HepG2 (cell line): ENCODE data around the gene HORMAD2. TPM values are rescaled to one million over a fixed set of nuclear protein-coding genes. Genes with fewer than 3 reads are reported as not detected.

Experiments
- ARNT2 ChIP-seq: sonication (generic); formaldehyde crosslinking; IDR thresholded peaks from 2 replicates; pipeline ENCODE4 v1.8.0; 2022; ENCODE audit warnings: mild to moderate bottlenecking, low read depth, missing genetic modification reagents, moderate library complexity
- ATF7 ChIP-seq, 2 experiments: fragments of 450-650 bp in 1 of 2; sonication (generic) in 1 of 2; formaldehyde crosslinking in 1 of 2; IDR thresholded peaks; 2 replicates each; pipeline versions ENCODE4 v1.4.0 to v1.6.1; 2016 to 2020; ENCODE audit warnings: antibody characterized with exemption in 1 of 2, mild to moderate bottlenecking in 1 of 2, missing genetic modification reagents in 1 of 2
- DDIT3 ChIP-seq: sonication (generic); formaldehyde crosslinking; IDR thresholded peaks from 2 replicates; pipeline ENCODE4 v1.4.0; 2020; ENCODE audit warnings: mild to moderate bottlenecking, missing genetic modification reagents
- KMT2B ChIP-seq: IDR thresholded peaks from 2 replicates; pipeline ENCODE4 v1.6.1; 2016; ENCODE audit warnings: missing genetic modification reagents, missing compliant biosample characterization
- MEF2D ChIP-seq: sonication (generic); formaldehyde crosslinking; IDR thresholded peaks from 2 replicates; pipeline ENCODE4 v1.5.1; 2020; ENCODE audit warnings: mild to moderate bottlenecking, missing genetic modification reagents
- MNT ChIP-seq: fragments of 450-650 bp; IDR thresholded peaks from 2 replicates; pipeline ENCODE4 v1.6.1; 2016
- NFIB ChIP-seq: sonication (generic); formaldehyde crosslinking; IDR thresholded peaks from 2 replicates; pipeline ENCODE4 v1.9.0; 2021; ENCODE audit warnings: missing genetic modification reagents, mild to moderate bottlenecking, borderline replicate concordance
- NKX3-1 ChIP-seq: sonication (generic); formaldehyde crosslinking; IDR thresholded peaks from 2 replicates; pipeline ENCODE4 v1.5.0; 2020; ENCODE audit warnings: missing genetic modification reagents
- NR2F2 ChIP-seq: IDR thresholded peaks from 2 replicates; pipeline ENCODE4 v1.6.1; 2012; ENCODE audit warnings: low read depth, inconsistent platforms, borderline replicate concordance
- ONECUT2 ChIP-seq: sonication (generic); formaldehyde crosslinking; IDR thresholded peaks from 2 replicates; pipeline ENCODE4 v1.4.0; 2020; ENCODE audit warnings: missing genetic modification reagents
- PAX8 ChIP-seq: sonication (generic); formaldehyde crosslinking; IDR thresholded peaks from 2 replicates; pipeline ENCODE4 v1.8.0; 2022; ENCODE audit warnings: mild to moderate bottlenecking, missing genetic modification reagents, borderline replicate concordance
- PHF20 ChIP-seq: sonication (generic); formaldehyde crosslinking; IDR thresholded peaks from 2 replicates; pipeline ENCODE4 v1.5.0; 2020; ENCODE audit warnings: mild to moderate bottlenecking, missing genetic modification reagents
- RAD21 ChIP-seq: fragments of 450-650 bp; formaldehyde crosslinking; IDR thresholded peaks from 2 replicates; pipeline ENCODE4 v1.5.0; 2020; ENCODE audit warnings: mild to moderate bottlenecking
- SKI ChIP-seq: fragments of 450-650 bp; IDR thresholded peaks from one replicate; pipeline ENCODE4 v1.6.1; 2018; ENCODE audit warnings: mild to moderate bottlenecking; ENCODE audit not compliant: partially characterized antibody
- THAP11 ChIP-seq: IDR thresholded peaks from 2 replicates; pipeline ENCODE4 v1.6.1; 2016; ENCODE audit warnings: missing biosample characterization, missing genetic modification reagents
- ZBTB42 ChIP-seq: sonication (generic); formaldehyde crosslinking; IDR thresholded peaks from 2 replicates; pipeline ENCODE4 v1.5.0; 2020; ENCODE audit warnings: mild to moderate bottlenecking, missing genetic modification reagents
- ZFP1 ChIP-seq: IDR thresholded peaks from 2 replicates; pipeline ENCODE4 v1.6.1; 2016
- ZFP62 ChIP-seq: sonication (generic); formaldehyde crosslinking; IDR thresholded peaks from 2 replicates; pipeline ENCODE4 v1.4.0; 2020; ENCODE audit warnings: missing genetic modification reagents
- ZNF260 ChIP-seq: sonication (generic); formaldehyde crosslinking; IDR thresholded peaks from 2 replicates; pipeline ENCODE4 v1.4.0; 2020; ENCODE audit warnings: missing genetic modification reagents, low read depth, mild to moderate bottlenecking, borderline replicate concordance
- ZNF280B ChIP-seq: sonication (generic); formaldehyde crosslinking; IDR thresholded peaks from 2 replicates; pipeline ENCODE4 v1.5.0; 2020; ENCODE audit warnings: missing genetic modification reagents, mild to moderate bottlenecking, borderline replicate concordance
- ZNF543 ChIP-seq: sonication (generic); formaldehyde crosslinking; IDR thresholded peaks from 2 replicates; pipeline ENCODE4 v1.4.0; 2020; ENCODE audit warnings: mild to moderate bottlenecking, missing genetic modification reagents
- ZNF629 ChIP-seq: sonication (generic); formaldehyde crosslinking; conservative IDR thresholded peaks from 2 replicates; pipeline ENCODE4 v1.5.0; 2020; ENCODE audit warnings: missing genetic modification reagents
- ZNF710 ChIP-seq: sonication (generic); formaldehyde crosslinking; IDR thresholded peaks from 2 replicates; pipeline ENCODE4 v1.5.0; 2020; ENCODE audit warnings: mild to moderate bottlenecking, missing genetic modification reagents, borderline replicate concordance
- ZNF724P ChIP-seq: sonication (generic); formaldehyde crosslinking; IDR thresholded peaks from 2 replicates; pipeline ENCODE4 v1.8.0; 2022; ENCODE audit warnings: missing genetic modification reagents, borderline replicate concordance
- ZNF883 ChIP-seq: sonication (generic); formaldehyde crosslinking; IDR thresholded peaks from 2 replicates; pipeline ENCODE4 v1.5.1; 2020; ENCODE audit warnings: mild to moderate bottlenecking, missing genetic modification reagents; ENCODE audit errors: not compliant biosample characterization
- polyA plus RNA-seq, 8 experiments: library from polyadenylated mRNA; depleted of rRNA in 3 of 8; stranded (reverse) in 7 of 8; unstranded in 1 of 8; fragments of >200 nt; fragmentation: Illumina TruSeq in 4 of 8; extraction: Trizol in 4 of 8; gene quantifications; 2 replicates each; pipeline versions ENCODE4 v1.2.1 to v1.2.3, GENCODE V29; 2011 to 2016; ENCODE audit warnings: low read depth in 4 of 8, missing spikeins in 1 of 8, mixed read lengths in 1 of 8; ENCODE audit not compliant: insufficient read depth in 1 of 8
- total RNA-seq, 5 experiments: library from RNA; depleted of rRNA; stranded (reverse); fragments of >200 nt; fragmentation: Illumina TruSeq; extraction: Trizol; gene quantifications; 2 replicates each; pipeline ENCODE4 v1.2.3, GENCODE V29; 2016; ENCODE audit warnings: low read depth in 1 of 5

Gene HORMAD2
- total and polyA plus RNA-seq, 2 of the 13 experiments (the other 11 are each of a cell fraction or from before 2014, with no cell fraction given): not detected

GRCh38 chr22:30212363-30212995 lies 132.2 kb downstream of the HORMAD2 start (continued):
- TF ChIP-seq DDIT3 (CRISPR knock-in tag): no peak
- TF ChIP-seq ZNF260: no peak
- TF ChIP-seq NKX3-1 (CRISPR knock-in tag): no peak
- TF ChIP-seq ZFP1 (CRISPR knock-in tag): 0 out of 2 replicates have a peak, but pooled peaks have one; percentile 55
- TF ChIP-seq PHF20 (CRISPR knock-in tag): no peak
- no peak for TF ChIP-seq ZBTB42
- TF ChIP-seq THAP11 (CRISPR knock-in tag): peak; percentile 61
- TF ChIP-seq NR2F2: peak; percentile 64; the same call in 1 of the 2 replicates
- TF ChIP-seq ZNF629 (CRISPR knock-in tag): no peak
- no peak for TF ChIP-seq PAX8 (CRISPR knock-in tag)
- TF ChIP-seq MEF2D: no peak; the same call in 1 of the 2 replicates
- no peak for TF ChIP-seq ONECUT2 (CRISPR knock-in tag)
- peak; percentile 86; the same call in 1 of the 2 replicates for TF ChIP-seq ZNF710 (CRISPR knock-in tag)
- no peak for TF ChIP-seq ZFP62 (CRISPR knock-in tag)
- TF ChIP-seq KMT2B: no peak
- TF ChIP-seq NFIB: no peak
- no peak for TF ChIP-seq ZNF280B (CRISPR knock-in tag)
- no peak for TF ChIP-seq ZNF543
- TF ChIP-seq ATF7 (IDR thresholded peaks at IDR 0.05): no peak; the same call in 1 of the 2 replicates
- no peak for TF ChIP-seq ATF7 (CRISPR knock-in tag; IDR thresholded peaks at IDR 0.05)
- peak; percentile 19; the same call in 1 of the 2 replicates for TF ChIP-seq RAD21 (CRISPR knock-in tag)
- no peak for TF ChIP-seq MNT
- TF ChIP-seq ZNF883 (CRISPR knock-in tag): no peak
- no peak for TF ChIP-seq ARNT2
- TF ChIP-seq SKI: peak; percentile 23
- TF ChIP-seq ZNF724P (CRISPR knock-in tag): no peak
